Measurements from ENCODE around the gene RNF151. TPM values are rescaled to one million over a fixed set of nuclear protein-coding genes. Genes with fewer than 3 reads are reported as not detected.
A peak's percentile ranks its signal among the peaks of the same experiment; 100 is the strongest.

The RNF151 gene
- total RNA-seq, 1 donor from 2014 or later: not detected

GRCh38 chr16:1976951-1977874, 10.6 kb downstream of the RNF151 start:
- no peak for DNase-seq (ENCODE audit: low read depth in 2 of 2)

- no peak for DNase-seq (ENCODE audit: low read depth in 2 of 2)
Measured at GRCh38 chr16:1977875-1978268, 11.2 kb downstream of the RNF151 start.

GRCh38 chr16:1978476-1979120, 11.9 kb downstream of the RNF151 start:
- no peak for DNase-seq (ENCODE audit: low read depth in 2 of 2)

GRCh38 chr16:1979271-1980029, 12.8 kb downstream of the RNF151 start:
- no peak for DNase-seq (ENCODE audit: low read depth in 2 of 2)

GRCh38 chr16:1980030-1980769, 13.5 kb downstream of the RNF151 start:
- DNase-seq (ENCODE audit: low read depth in 2 of 2): no peak

- no peak for DNase-seq (ENCODE audit: low read depth in 2 of 2)
Measured at GRCh38 chr16:1980770-1981087, 14.1 kb downstream of the RNF151 start.

GRCh38 chr16:1981398-1981836, 14.8 kb downstream of the RNF151 start, which contains the start of gene NOXO1:
TSS of gene NOXO1 (minus strand) at chr16:1981469. CDS start at chr16:1981179, 290 bp downstream.
- DNase-seq (ENCODE audit: low read depth in 2 of 2): no peak

- DNase-seq (ENCODE audit: low read depth in 2 of 2): no peak
Measured at GRCh38 chr16:1982013-1982433, 15.4 kb downstream of the RNF151 start.

- DNase-seq (ENCODE audit: low read depth in 2 of 2): no peak
Measured at GRCh38 chr16:1982991-1983543, 16.4 kb downstream of the RNF151 start.

GRCh38 chr16:1983544-1984346, 17.1 kb downstream of the RNF151 start, which contains the start of gene GFER:
TSS of gene GFER (plus strand) at chr16:1984193. CDS start at chr16:1984219, 26 bp downstream.
- DNase-seq (ENCODE audit: low read depth in 2 of 2): peak; percentile 95 to 97

GRCh38 chr16:1984347-1985225, 17.9 kb downstream of the RNF151 start:
- peak in 1 of 2 donors; percentile 40 for DNase-seq (ENCODE audit: low read depth in 2 of 2)

GRCh38 chr16:1985466-1986150, 19.0 kb downstream of the RNF151 start:
- DNase-seq (ENCODE audit: low read depth in 2 of 2): no peak

- DNase-seq (ENCODE audit: low read depth in 2 of 2): no peak
Measured at GRCh38 chr16:1987198-1987597, 20.5 kb downstream of the RNF151 start.

GRCh38 chr16:1989209-1990100, 22.8 kb downstream of the RNF151 start, which contains the start of gene SYNGR3:
TSS of gene SYNGR3 (plus strand) at chr16:1989970. CDS start at chr16:1990103, 133 bp downstream.
- DNase-seq (ENCODE audit: low read depth in 2 of 2): no peak

- DNase-seq (ENCODE audit: low read depth in 2 of 2): no peak
Measured at GRCh38 chr16:1990101-1990350, 23.4 kb downstream of the RNF151 start.

GRCh38 chr16:1990351-1991134, 23.9 kb downstream of the RNF151 start:
- DNase-seq (ENCODE audit: low read depth in 2 of 2): no peak

- DNase-seq (ENCODE audit: low read depth in 2 of 2): no peak
Measured at GRCh38 chr16:1991135-1991551, 24.5 kb downstream of the RNF151 start.
